Suprapubic skin (tissue), 4 donors: ENCODE data around the gene RAD23A. TPM values are rescaled to one million over a fixed set of nuclear protein-coding genes. Genes with fewer than 3 reads are reported as not detected.

Experiments
- DNase-seq, 2 donors: peaks; one replicate each; pipeline ENCODE4 v3.0.0-alpha.2; 2019; ENCODE audit warnings: low spot score in 2 of 2
- H3K27ac ChIP-seq: fragments of 200-600 bp; sonication (generic); one replicate; pipeline ENCODE4 v1.5.1; 2019
- H3K27me3 ChIP-seq: fragments of 200-600 bp; sonication (generic); one replicate; pipeline ENCODE4 v1.5.1; 2019
- H3K36me3 ChIP-seq: fragments of 200-600 bp; sonication (generic); one replicate; pipeline ENCODE4 v1.5.1; 2019
- H3K4me1 ChIP-seq: fragments of 200-600 bp; sonication (generic); one replicate; pipeline ENCODE4 v1.5.1; 2019
- H3K4me3 ChIP-seq: fragments of 200-600 bp; sonication (generic); one replicate; pipeline ENCODE4 v1.5.1; 2019; ENCODE audit warnings: mild to moderate bottlenecking
- H3K9me3 ChIP-seq: fragments of 200-600 bp; sonication (generic); one replicate; pipeline ENCODE4 v1.5.1; 2019
- CTCF ChIP-seq, 2 donors: fragments of 200-600 bp in 1 of 2; fragments of 450-650 bp in 1 of 2; sonication (generic) in 1 of 2; IDR thresholded peaks; one replicate each; pipeline ENCODE4 v1.5.1; 2016 to 2019; ENCODE audit warnings: antibody characterized with exemption in 2 of 2, mild to moderate bottlenecking in 1 of 2, moderate library complexity in 1 of 2
- EP300 ChIP-seq: sonication (generic); formaldehyde crosslinking; IDR thresholded peaks from one replicate; pipeline ENCODE4 v1.6.1; 2017; ENCODE audit warnings: antibody characterized with exemption
- POLR2A ChIP-seq, 2 donors: fragments of 450-650 bp; IDR thresholded peaks; one replicate each; pipeline ENCODE4 v1.6.1; 2017; ENCODE audit warnings: antibody characterized with exemption in 2 of 2, mild to moderate bottlenecking in 2 of 2, moderate library complexity in 2 of 2
- POLR2AphosphoS5 ChIP-seq, 3 donors: sonication (generic); formaldehyde crosslinking; IDR thresholded peaks; one replicate each; pipeline ENCODE4 v1.6.1; 2017; ENCODE audit warnings: antibody characterized with exemption in 3 of 3
- WGBS: methylation state at CpG from one replicate; pipeline ENCODE4 v1.1.5; 2018; 5-methylcytosine and 5-hydroxymethylcytosine counted together
- total RNA-seq, 4 donors: library from RNA; depleted of rRNA; stranded (reverse); fragments of >200 nt; gene quantifications; one replicate each; pipeline ENCODE4 v1.1.0, GENCODE V29; 2016

RAD23A gene
- 100 to 1,000 TPM in 3 of 4 donors, 10 to 100 TPM in 1; 95.4 to 120 (median 109) TPM for total RNA-seq

- Histone ChIP-seq H3K4me3 (peak within 1 kb of the TSS; percentile 96), H3K36me3 (peaks cover 68% of the 10 kb centered on the region), H3K9me3 (no peaks in the 10 kb centered on the region), H3K27me3 (no peaks in the 10 kb centered on the region), H3K27ac (peak within 1 kb of the TSS; percentile 99), H3K4me1 (peaks cover 45% of the 10 kb centered on the region)
- TF ChIP-seq POLR2A (IDR thresholded peaks at IDR 0.05), result peak; percentile 69 to 92
- no peak for TF ChIP-seq EP300
- no peak for TF ChIP-seq CTCF (IDR thresholded peaks at IDR 0.05)
- peak; percentile 96 to 100 (median 98) for TF ChIP-seq POLR2AphosphoS5 (IDR thresholded peaks at IDR 0.05)
- peak; percentile 98 to 99 for DNase-seq
- WGBS, result 1% methylated on average over 24 of the region's 62 CpGs
Measured at GRCh38 chr19:12945479-12946091, at the start of gene RAD23A. Gene RAD23A (plus strand): TSS chr19:12945862. CDS start chr19:12945949, 87 bp downstream.

- Histone ChIP-seq H3K4me1 (peaks cover 9% of the 10 kb centered on the region), H3K36me3 (peaks cover 53% of the 10 kb centered on the region), H3K27me3 (no peaks in the 10 kb centered on the region), H3K9me3 (no peaks in the 10 kb centered on the region), H3K27ac (no peak overlapping the region), H3K4me3 (no peak overlapping the region)
- 100% methylated on average over 3 of the region's 17 CpGs for WGBS
- TF ChIP-seq CTCF (IDR thresholded peaks at IDR 0.05), result no peak
- no peak for DNase-seq
Measured at GRCh38 chr19:12896460-12896859, 49.2 kb upstream of the RAD23A start.

- DNase-seq, result no peak
- Histone ChIP-seq H3K4me3 (no peak overlapping the region), H3K36me3 (peaks cover 39% of the 10 kb centered on the region), H3K27me3 (no peaks in the 10 kb centered on the region), H3K4me1 (no peaks in the 10 kb centered on the region), H3K9me3 (no peaks in the 10 kb centered on the region), H3K27ac (no peak overlapping the region)
- WGBS, result 94% methylated on average over 10 of the region's 10 CpGs
- no peak for TF ChIP-seq EP300
- no peak for TF ChIP-seq CTCF (IDR thresholded peaks at IDR 0.05)
- no peak for TF ChIP-seq POLR2A (IDR thresholded peaks at IDR 0.05)
- no peak for TF ChIP-seq POLR2AphosphoS5 (IDR thresholded peaks at IDR 0.05)
Measured at GRCh38 chr19:12899891-12900518, 45.7 kb upstream of the RAD23A start.

GRCh38 chr19:12907166-12907565 is 38.5 kb upstream of the RAD23A start:
- no peaks in the 10 kb centered on the region for H3K27me3 ChIP-seq
- 88% methylated on average over 9 of the region's 9 CpGs for WGBS
- TF ChIP-seq CTCF (IDR thresholded peaks at IDR 0.05), result no peak
- TF ChIP-seq POLR2AphosphoS5 (IDR thresholded peaks at IDR 0.05), result no peak
- TF ChIP-seq EP300, result no peak
- TF ChIP-seq POLR2A (IDR thresholded peaks at IDR 0.05), result no peak
- no peak for DNase-seq
- H3K9me3 ChIP-seq, result no peaks in the 10 kb centered on the region
- no peaks in the 10 kb centered on the region for H3K36me3 ChIP-seq
- H3K27ac ChIP-seq, result no peak overlapping the region
- no peak overlapping the region for H3K4me3 ChIP-seq
- H3K4me1 ChIP-seq, result peaks cover 4% of the 10 kb centered on the region

- Histone ChIP-seq H3K4me1 (peaks cover 26% of the 10 kb centered on the region), H3K36me3 (no peaks in the 10 kb centered on the region), H3K9me3 (no peaks in the 10 kb centered on the region), H3K27me3 (no peaks in the 10 kb centered on the region), H3K27ac (peak overlapping the region; percentile 83), H3K4me3 (peak overlapping the region; percentile 33)
- 35% methylated on average over 4 of the region's 4 CpGs for WGBS
- TF ChIP-seq POLR2AphosphoS5 (IDR thresholded peaks at IDR 0.05) (no peak), POLR2A (IDR thresholded peaks at IDR 0.05) (no peak), EP300 (no peak), CTCF (IDR thresholded peaks at IDR 0.05) (no peak)
- no peak for DNase-seq
Measured at GRCh38 chr19:12912571-12912970, 33.1 kb upstream of the RAD23A start.
